ENCODE results near the gene ALDH1A2.

GRCh38 chr15:58015565-58015964 lies 49.9 kb downstream of the ALDH1A2 start:
- no peak for TF ChIP-seq POLR2A (IDR thresholded peaks at IDR 0.05)
- no peak for TF ChIP-seq CTCF (IDR thresholded peaks at IDR 0.05)
